CD4-positive, alpha-beta T cell treated with Interleukin-6 for 4 hours (primary cell): Measurements from ENCODE around the gene INVS.

Experiments used
- DNase-seq: peaks from one replicate; pipeline ENCODE4 v3.0.0-alpha.2; 2020; ENCODE audit warnings: mixed read lengths

The INVS gene

GRCh38 chr9:100340224-100340623, 241.2 kb downstream of the INVS start:
- DNase-seq = no peak

- no peak for DNase-seq
Measured at GRCh38 chr9:100341889-100342288, 242.8 kb downstream of the INVS start.

GRCh38 chr9:100346836-100347235, 247.8 kb downstream of the INVS start:
- no peak for DNase-seq

GRCh38 chr9:100350188-100350587, 251.1 kb downstream of the INVS start:
- DNase-seq = no peak
